ENCODE data around the gene APOA1.
A peak's percentile ranks its signal among the peaks of the same experiment; 100 is the strongest.

Gene APOA1

GRCh38 chr11:116837231-116838091, at the start of gene APOA1:
Gene APOA1, minus strand, starts transcription at chr11:116837622. Its CDS starts 235 bp downstream, at chr11:116837387.
- H3K4me1 ChIP-seq = peaks cover 22% of the 10 kb centered on the region
- no peak within 1 kb of the TSS for H3K9ac ChIP-seq
- H3K27me3 ChIP-seq = no peaks in the 10 kb centered on the region
- 0 out of 2 replicates have a peak within 1 kb of the TSS, but pooled peaks have one; percentile 99 for H3K4me2 ChIP-seq
- H3K4me3 ChIP-seq = no peak within 1 kb of the TSS
- H3K36me3 ChIP-seq = no peaks in the 10 kb centered on the region
- H3K27ac ChIP-seq = no peak within 1 kb of the TSS
- no peaks in the 10 kb centered on the region for H4K20me1 ChIP-seq
- no peaks in the 10 kb centered on the region for H3K9me3 ChIP-seq
- TF ChIP-seq Cebpa-rat (IDR thresholded peaks at IDR 0.05) = no peak

- Histone ChIP-seq H3K4me2 (no peak overlapping the region), H3K9me3 (no peaks in the 10 kb centered on the region), H4K20me1 (no peaks in the 10 kb centered on the region), H3K36me3 (peaks cover 7% of the 10 kb centered on the region; the same call in 1 of the 2 replicates), H3K9ac (no peak overlapping the region), H3K4me1 (peaks cover 6% of the 10 kb centered on the region; the same call in 1 of the 2 replicates), H3K27ac (no peak overlapping the region), H3K27me3 (no peaks in the 10 kb centered on the region), H3K4me3 (no peak overlapping the region)
- no peak for TF ChIP-seq Cebpa-rat (IDR thresholded peaks at IDR 0.05)
These were observed 48.7 kb upstream of the APOA1 start for GRCh38 chr11:116885951-116886655.

- H3K36me3 ChIP-seq = peaks cover 9% of the 10 kb centered on the region; the same call in 1 of the 2 replicates
- H4K20me1 ChIP-seq = no peaks in the 10 kb centered on the region
- no peak overlapping the region for H3K4me3 ChIP-seq
- no peak overlapping the region for H3K9ac ChIP-seq
- H3K4me1 ChIP-seq = no peaks in the 10 kb centered on the region
- no peaks in the 10 kb centered on the region for H3K27me3 ChIP-seq
- H3K4me2 ChIP-seq = no peak overlapping the region
- H3K9me3 ChIP-seq = no peaks in the 10 kb centered on the region
- H3K27ac ChIP-seq = no peak overlapping the region
- TF ChIP-seq Cebpa-rat (IDR thresholded peaks at IDR 0.05) = no peak
These were observed 45.0 kb upstream of the APOA1 start for GRCh38 chr11:116882386-116882785.

GRCh38 chr11:116881143-116881542, 43.7 kb upstream of the APOA1 start:
- Histone ChIP-seq H3K4me1 (peaks cover 7% of the 10 kb centered on the region), H3K9me3 (no peaks in the 10 kb centered on the region), H3K27ac (no peak overlapping the region), H3K9ac (no peak overlapping the region), H3K4me2 (no peak overlapping the region), H3K4me3 (no peak overlapping the region), H4K20me1 (no peaks in the 10 kb centered on the region), H3K27me3 (no peaks in the 10 kb centered on the region), H3K36me3 (peaks cover 19% of the 10 kb centered on the region; the same call in 1 of the 2 replicates)
- no peak for TF ChIP-seq Cebpa-rat (IDR thresholded peaks at IDR 0.05)

GRCh38 chr11:116879800-116880625, 42.6 kb upstream of the APOA1 start:
- Histone ChIP-seq H3K27ac (no peak overlapping the region), H3K4me2 (no peak overlapping the region), H3K4me3 (no peak overlapping the region), H3K4me1 (peaks cover 9% of the 10 kb centered on the region), H3K9me3 (no peaks in the 10 kb centered on the region), H3K36me3 (peaks cover 27% of the 10 kb centered on the region), H3K27me3 (no peaks in the 10 kb centered on the region), H4K20me1 (no peaks in the 10 kb centered on the region), H3K9ac (no peak overlapping the region)
- no peak for TF ChIP-seq Cebpa-rat (IDR thresholded peaks at IDR 0.05)

GRCh38 chr11:116876656-116877055, 39.2 kb upstream of the APOA1 start:
- Histone ChIP-seq H3K27me3 (no peaks in the 10 kb centered on the region), H3K9me3 (no peaks in the 10 kb centered on the region), H3K36me3 (peaks cover 60% of the 10 kb centered on the region), H3K4me3 (no peak overlapping the region), H3K4me1 (peaks cover 9% of the 10 kb centered on the region), H4K20me1 (no peaks in the 10 kb centered on the region), H3K4me2 (no peak overlapping the region), H3K9ac (no peak overlapping the region), H3K27ac (no peak overlapping the region)
- TF ChIP-seq Cebpa-rat (IDR thresholded peaks at IDR 0.05) = no peak

- no peaks in the 10 kb centered on the region for H3K9me3 ChIP-seq
- H3K4me1 ChIP-seq = peaks cover 9% of the 10 kb centered on the region
- H3K4me2 ChIP-seq = no peak overlapping the region
- H3K9ac ChIP-seq = no peak overlapping the region
- H3K36me3 ChIP-seq = peaks cover 69% of the 10 kb centered on the region
- no peaks in the 10 kb centered on the region for H4K20me1 ChIP-seq
- H3K27me3 ChIP-seq = no peaks in the 10 kb centered on the region
- no peak overlapping the region for H3K27ac ChIP-seq
- no peak overlapping the region for H3K4me3 ChIP-seq
- TF ChIP-seq Cebpa-rat (IDR thresholded peaks at IDR 0.05) = no peak
These were observed 37.8 kb upstream of the APOA1 start for GRCh38 chr11:116875194-116875593.

- Histone ChIP-seq H3K36me3 (peaks cover 78% of the 10 kb centered on the region), H3K9ac (no peak overlapping the region), H3K4me1 (peaks cover 9% of the 10 kb centered on the region), H3K27me3 (no peaks in the 10 kb centered on the region), H4K20me1 (no peaks in the 10 kb centered on the region), H3K9me3 (no peaks in the 10 kb centered on the region), H3K4me3 (no peak overlapping the region), H3K27ac (no peak overlapping the region), H3K4me2 (no peak overlapping the region)
- no peak for TF ChIP-seq Cebpa-rat (IDR thresholded peaks at IDR 0.05)
These were observed 36.8 kb upstream of the APOA1 start for GRCh38 chr11:116874251-116874650.

- peaks cover 87% of the 10 kb centered on the region for H3K36me3 ChIP-seq
- H3K27me3 ChIP-seq = no peaks in the 10 kb centered on the region
- H4K20me1 ChIP-seq = no peaks in the 10 kb centered on the region
- H3K4me2 ChIP-seq = no peak overlapping the region
- peaks cover 9% of the 10 kb centered on the region for H3K4me1 ChIP-seq
- no peak overlapping the region for H3K9ac ChIP-seq
- H3K27ac ChIP-seq = no peak overlapping the region
- H3K4me3 ChIP-seq = no peak overlapping the region
- TF ChIP-seq Cebpa-rat (IDR thresholded peaks at IDR 0.05) = no peak
- no peaks in the 10 kb centered on the region for H3K9me3 ChIP-seq
These were observed 36.0 kb upstream of the APOA1 start for GRCh38 chr11:116873381-116873780.

All from BLaER1 (cell line).